ENCODE results near the gene SMPD2. TPM values are rescaled to one million over a fixed set of nuclear protein-coding genes. Genes with fewer than 3 reads are reported as not detected.
A peak's percentile ranks its signal among the peaks of the same experiment; 100 is the strongest.

The SMPD2 gene
- total RNA-seq, 1 donor from 2014 or later: 6.2 TPM

DNA sequence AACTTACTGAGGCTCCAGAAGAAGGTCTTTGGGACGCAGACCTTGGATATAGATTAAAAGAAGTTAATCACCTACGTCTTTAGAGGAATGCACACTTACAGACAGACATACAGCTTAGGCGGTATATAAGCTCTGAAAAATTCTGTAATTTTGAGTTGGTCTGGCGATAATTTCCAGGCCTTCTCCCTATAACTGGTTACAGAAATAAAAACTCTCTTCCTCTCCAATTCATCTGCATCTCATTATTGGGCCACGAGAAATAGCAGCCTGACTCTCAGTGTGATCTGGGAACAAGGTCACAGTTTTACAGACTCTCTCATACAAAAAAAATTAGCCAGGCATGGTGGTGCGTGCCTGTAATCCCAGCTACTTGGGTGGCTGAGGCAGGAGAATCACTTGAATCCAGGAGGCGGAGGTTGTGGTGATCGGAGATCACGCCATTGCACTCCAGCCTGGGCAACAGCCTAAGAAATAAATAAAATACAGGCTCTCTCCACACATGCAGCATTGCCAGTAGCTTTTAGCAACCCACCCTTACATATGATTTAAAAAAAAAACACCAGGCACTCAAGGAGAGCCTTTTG, 37.8 kb downstream of the SMPD2 start:
- H3K4me1 Mint-ChIP-seq (ENCODE audit: low read depth, unreplicated experiment): peaks cover 18% of the 10 kb centered on the region
- no peak for FAIRE-seq
- peaks cover 9% of the 10 kb centered on the region for H3K36me3 Mint-ChIP-seq (ENCODE audit: low read depth, unreplicated experiment)
- no peak for TF ChIP-seq EZH2 (IDR thresholded peaks at IDR 0.05; ENCODE audit: insufficient read depth, low read length)
- TF ChIP-seq, protein P1, sequence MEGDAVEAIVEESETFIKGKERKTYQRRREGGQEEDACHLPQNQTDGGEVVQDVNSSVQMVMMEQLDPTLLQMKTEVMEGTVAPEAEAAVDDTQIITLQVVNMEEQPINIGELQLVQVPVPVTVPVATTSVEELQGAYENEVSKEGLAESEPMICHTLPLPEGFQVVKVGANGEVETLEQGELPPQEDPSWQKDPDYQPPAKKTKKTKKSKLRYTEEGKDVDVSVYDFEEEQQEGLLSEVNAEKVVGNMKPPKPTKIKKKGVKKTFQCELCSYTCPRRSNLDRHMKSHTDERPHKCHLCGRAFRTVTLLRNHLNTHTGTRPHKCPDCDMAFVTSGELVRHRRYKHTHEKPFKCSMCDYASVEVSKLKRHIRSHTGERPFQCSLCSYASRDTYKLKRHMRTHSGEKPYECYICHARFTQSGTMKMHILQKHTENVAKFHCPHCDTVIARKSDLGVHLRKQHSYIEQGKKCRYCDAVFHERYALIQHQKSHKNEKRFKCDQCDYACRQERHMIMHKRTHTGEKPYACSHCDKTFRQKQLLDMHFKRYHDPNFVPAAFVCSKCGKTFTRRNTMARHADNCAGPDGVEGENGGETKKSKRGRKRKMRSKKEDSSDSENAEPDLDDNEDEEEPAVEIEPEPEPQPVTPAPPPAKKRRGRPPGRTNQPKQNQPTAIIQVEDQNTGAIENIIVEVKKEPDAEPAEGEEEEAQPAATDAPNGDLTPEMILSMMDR (IDR thresholded peaks at IDR 0.05; ENCODE audit: insufficient read depth, low read depth, low read length): no peak
- Histone ChIP-seq H4K20me1 (ENCODE audit: insufficient read depth, low read length) (peaks cover 36% of the 10 kb centered on the region), H3K27ac (ENCODE audit: low read depth, low read length) (no peak overlapping the region), H3K4me2 (ENCODE audit: low read length) (peak overlapping the region; percentile 56), H3K4me1 (ENCODE audit: insufficient read depth, low read length) (peaks cover 12% of the 10 kb centered on the region), H3K79me2 (ENCODE audit: insufficient read depth, low read length) (peaks cover 65% of the 10 kb centered on the region), H3K36me3 (ENCODE audit: insufficient read depth, low read length) (peaks cover 27% of the 10 kb centered on the region), H3K9ac (ENCODE audit: low read length) (no peak overlapping the region), H3K27me3 (ENCODE audit: insufficient read depth, low read length) (no peaks in the 10 kb centered on the region), H3K4me3 (ENCODE audit: insufficient read depth, low read depth, low read length) (no peak overlapping the region), H2AFZ (ENCODE audit: low read depth, low read length) (no peak overlapping the region), H3K9me3 (ENCODE audit: insufficient read depth, low read depth, low read length) (no peaks in the 10 kb centered on the region)
- DNase-seq (ENCODE audit: low read depth): no peak
- H3K4me3 Mint-ChIP-seq (ENCODE audit: unreplicated experiment): peak overlapping the region; percentile 71
- H3K27ac Mint-ChIP-seq (ENCODE audit: unreplicated experiment): no peak overlapping the region
- H3K9me3 Mint-ChIP-seq (ENCODE audit: unreplicated experiment): no peaks in the 10 kb centered on the region
- H3K27me3 Mint-ChIP-seq (ENCODE audit: low read depth, unreplicated experiment): no peaks in the 10 kb centered on the region

DNA sequence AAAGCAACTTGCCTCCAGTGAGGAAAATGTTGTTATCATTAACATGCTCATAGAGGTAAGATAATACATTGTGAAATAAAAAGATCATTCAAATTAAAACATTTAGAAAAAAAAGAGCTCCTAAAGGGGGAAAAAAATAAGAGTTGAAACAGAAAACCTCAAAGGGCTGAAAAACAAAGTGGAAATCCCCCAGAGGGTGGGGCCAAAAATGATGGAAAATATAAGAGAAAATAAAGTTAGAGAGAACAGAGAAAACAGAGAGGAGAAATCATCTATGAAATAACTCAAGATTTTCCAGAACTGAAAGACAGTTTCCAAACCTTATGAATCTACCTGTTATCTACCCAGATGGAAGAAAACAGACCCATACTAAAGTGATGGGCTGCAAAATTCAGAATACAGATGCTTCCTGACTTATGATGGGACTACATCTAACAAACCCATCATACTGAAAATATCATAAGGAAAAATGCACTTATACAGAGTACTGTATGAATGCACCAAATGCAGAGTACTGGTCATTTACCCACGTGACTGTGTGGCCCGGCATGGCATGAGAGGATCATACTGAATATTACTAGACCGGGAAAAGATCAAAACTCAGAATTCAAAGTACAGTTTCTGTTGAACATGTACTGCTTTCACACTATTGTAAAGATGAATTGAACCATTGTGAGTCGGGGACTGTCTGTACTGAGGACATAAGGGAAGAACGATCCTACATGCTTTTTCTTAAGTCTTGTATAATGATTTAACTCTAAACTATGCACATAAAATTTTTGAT, 38.5 kb downstream of the SMPD2 start:
- H3K4me1 Mint-ChIP-seq (ENCODE audit: low read depth, unreplicated experiment): peaks cover 18% of the 10 kb centered on the region
- H3K9me3 ChIP-seq (ENCODE audit: insufficient read depth, low read depth, low read length): no peaks in the 10 kb centered on the region
- H3K27ac Mint-ChIP-seq (ENCODE audit: unreplicated experiment): no peak overlapping the region
- no peak overlapping the region for H2AFZ ChIP-seq (ENCODE audit: low read depth, low read length)
- no peaks in the 10 kb centered on the region for H3K9me3 Mint-ChIP-seq (ENCODE audit: unreplicated experiment)
- DNase-seq (ENCODE audit: low read depth) (no peak), FAIRE-seq (no peak)
- no peak for TF ChIP-seq EZH2 (IDR thresholded peaks at IDR 0.05; ENCODE audit: insufficient read depth, low read length)
- TF ChIP-seq, protein P1 (IDR thresholded peaks at IDR 0.05; ENCODE audit: insufficient read depth, low read depth, low read length): no peak
- peaks cover 63% of the 10 kb centered on the region for H3K79me2 ChIP-seq (ENCODE audit: insufficient read depth, low read length)
- no peaks in the 10 kb centered on the region for H3K27me3 Mint-ChIP-seq (ENCODE audit: low read depth, unreplicated experiment)
- peak overlapping the region; percentile 56 for H3K4me2 ChIP-seq (ENCODE audit: low read length)
- H3K27me3 ChIP-seq (ENCODE audit: insufficient read depth, low read length): no peaks in the 10 kb centered on the region
- H4K20me1 ChIP-seq (ENCODE audit: insufficient read depth, low read length): peaks cover 33% of the 10 kb centered on the region
- no peak overlapping the region for H3K9ac ChIP-seq (ENCODE audit: low read length)
- H3K36me3 Mint-ChIP-seq (ENCODE audit: low read depth, unreplicated experiment): peaks cover 8% of the 10 kb centered on the region
- peaks cover 12% of the 10 kb centered on the region for H3K4me1 ChIP-seq (ENCODE audit: insufficient read depth, low read length)
- H3K4me3 Mint-ChIP-seq (ENCODE audit: unreplicated experiment): peak overlapping the region; percentile 71
- H3K4me3 ChIP-seq (ENCODE audit: insufficient read depth, low read depth, low read length): peak overlapping the region; percentile 23
- H3K36me3 ChIP-seq (ENCODE audit: insufficient read depth, low read length): peaks cover 22% of the 10 kb centered on the region
- H3K27ac ChIP-seq (ENCODE audit: low read depth, low read length): no peak overlapping the region
